ENCODE data around the gene AFF4.

Gene AFF4

DNA sequence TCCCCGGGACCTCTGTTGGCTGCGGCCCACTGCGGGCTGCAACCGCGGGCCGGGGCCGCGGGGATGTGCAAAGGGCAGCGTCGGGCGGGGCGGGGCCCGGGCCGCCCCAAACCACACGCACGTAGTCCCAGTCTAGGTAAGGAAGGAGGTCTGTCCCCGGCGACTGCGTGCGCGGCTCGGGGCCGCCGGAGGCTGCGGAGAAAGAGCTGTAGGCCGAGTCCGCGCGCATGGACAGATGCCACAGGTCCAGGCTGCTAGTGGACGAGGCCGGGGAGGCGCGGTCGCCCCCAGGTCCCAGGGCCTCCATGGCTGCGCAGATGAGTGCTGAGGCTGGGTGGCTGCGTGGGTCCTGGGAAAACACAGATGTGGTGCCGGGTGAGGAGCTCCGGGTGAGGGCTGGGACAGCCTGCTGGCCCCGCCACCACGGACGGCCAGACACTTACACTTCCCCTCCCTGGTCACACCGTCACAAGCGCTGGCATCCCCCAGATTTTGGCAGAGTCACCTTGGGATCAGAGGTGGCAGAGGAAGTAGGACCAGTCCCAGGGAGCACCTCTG lies 137.5 kb downstream of the AFF4 start:
- no peak for DNase-seq

All from DMS153 (cell line).